ENCODE data around the gene MASP2. TPM values are rescaled to one million over a fixed set of nuclear protein-coding genes. Genes with fewer than 3 reads are reported as not detected.

MASP2 gene
- total RNA-seq, 1 donor from 2014 or later, result not detected

DNA sequence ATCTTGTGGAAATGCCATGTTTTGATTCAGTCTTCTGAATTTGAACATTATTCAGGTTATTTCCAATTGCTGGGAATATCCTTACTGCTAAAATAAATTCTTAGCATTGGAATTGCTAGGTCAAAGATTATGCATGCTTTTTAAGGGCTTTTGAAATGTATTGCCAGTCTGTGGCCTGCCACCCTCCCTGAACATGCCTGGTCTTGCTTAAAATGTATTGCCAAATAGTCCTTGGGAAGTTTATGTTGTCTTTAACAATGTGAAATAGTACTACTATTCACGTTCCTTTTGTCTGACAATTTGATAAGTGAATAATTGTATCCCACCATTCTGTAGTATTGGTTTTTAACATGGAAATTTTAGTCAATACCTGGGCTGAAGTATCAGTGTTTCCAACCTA, 21.0 kb downstream of the MASP2 start:
- no peaks in the 10 kb centered on the region for H3K27me3 Mint-ChIP-seq
- intact Hi-C loops (cut with micrococcal nuclease), result no loop called here
- no peaks in the 10 kb centered on the region for H3K9me3 Mint-ChIP-seq
- no peak for TF ChIP-seq CTCF (IDR thresholded peaks at IDR 0.05)
- no peak overlapping the region for H3K27ac Mint-ChIP-seq
- H3K4me1 Mint-ChIP-seq, result peaks cover 9% of the 10 kb centered on the region
- ChIA-PET POLR2A (no interaction called here), CTCF (no interaction called here)
- H3K4me3 Mint-ChIP-seq, result no peak overlapping the region
- H3K36me3 Mint-ChIP-seq (ENCODE audit: low read depth), result peaks cover 77% of the 10 kb centered on the region
- no peak for ATAC-seq (ENCODE audit: low read depth)
- no peak for DNase-seq

DNA sequence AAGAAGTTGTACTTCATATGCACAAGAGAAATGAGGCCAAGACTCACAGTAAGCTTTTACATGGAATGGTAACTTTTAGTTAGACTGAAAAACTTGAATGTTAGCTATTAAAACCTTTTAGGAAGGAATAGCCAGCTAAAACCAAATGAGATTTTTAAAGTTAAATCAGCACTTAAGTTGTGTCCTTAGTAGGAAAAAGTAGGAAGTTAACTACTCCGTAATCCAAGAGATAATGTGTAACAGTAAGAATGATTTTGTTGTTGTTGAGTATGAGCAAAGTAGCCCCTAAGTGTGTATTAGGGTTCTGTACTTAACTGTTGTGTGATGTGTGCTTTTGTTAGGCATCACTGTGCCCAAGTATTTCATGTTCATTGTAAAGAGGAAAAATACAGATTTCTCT, 21.4 kb downstream of the MASP2 start:
- no peaks in the 10 kb centered on the region for H3K27me3 Mint-ChIP-seq
- no peaks in the 10 kb centered on the region for H3K9me3 Mint-ChIP-seq
- peaks cover 81% of the 10 kb centered on the region for H3K36me3 Mint-ChIP-seq (ENCODE audit: low read depth)
- no peak overlapping the region for H3K4me3 Mint-ChIP-seq
- DNase-seq (no peak), ATAC-seq (ENCODE audit: low read depth) (no peak)
- H3K27ac Mint-ChIP-seq, result no peak overlapping the region
- CTCF ChIA-PET, result no interaction called here
- H3K4me1 Mint-ChIP-seq, result peaks cover 9% of the 10 kb centered on the region
- no peak for TF ChIP-seq CTCF (IDR thresholded peaks at IDR 0.05)
- intact Hi-C loops (cut with micrococcal nuclease), result no loop called here
- POLR2A ChIA-PET, result no interaction called here

- no peaks in the 10 kb centered on the region for H3K27me3 Mint-ChIP-seq
- CTCF ChIA-PET, result no interaction called here
- H3K27ac Mint-ChIP-seq, result no peak overlapping the region
- POLR2A ChIA-PET, result interaction anchor here (0.5 kb wide), 1 partner anchor 1300 kb away, joined by 3 read pairs; no protein-coding TSS in a partner anchor
- H3K9me3 Mint-ChIP-seq, result no peaks in the 10 kb centered on the region
- H3K4me3 Mint-ChIP-seq, result no peak overlapping the region
- DNase-seq, result no peak
- peaks cover 80% of the 10 kb centered on the region for H3K36me3 Mint-ChIP-seq (ENCODE audit: low read depth)
- intact Hi-C loops (cut with micrococcal nuclease), result no loop called here
- ATAC-seq (ENCODE audit: low read depth), result no peak
- no peak for TF ChIP-seq CTCF (IDR thresholded peaks at IDR 0.05)
- peaks cover 9% of the 10 kb centered on the region for H3K4me1 Mint-ChIP-seq
Observed at GRCh38 chr1:11024874-11025203, 22.2 kb downstream of the MASP2 start.

DNA sequence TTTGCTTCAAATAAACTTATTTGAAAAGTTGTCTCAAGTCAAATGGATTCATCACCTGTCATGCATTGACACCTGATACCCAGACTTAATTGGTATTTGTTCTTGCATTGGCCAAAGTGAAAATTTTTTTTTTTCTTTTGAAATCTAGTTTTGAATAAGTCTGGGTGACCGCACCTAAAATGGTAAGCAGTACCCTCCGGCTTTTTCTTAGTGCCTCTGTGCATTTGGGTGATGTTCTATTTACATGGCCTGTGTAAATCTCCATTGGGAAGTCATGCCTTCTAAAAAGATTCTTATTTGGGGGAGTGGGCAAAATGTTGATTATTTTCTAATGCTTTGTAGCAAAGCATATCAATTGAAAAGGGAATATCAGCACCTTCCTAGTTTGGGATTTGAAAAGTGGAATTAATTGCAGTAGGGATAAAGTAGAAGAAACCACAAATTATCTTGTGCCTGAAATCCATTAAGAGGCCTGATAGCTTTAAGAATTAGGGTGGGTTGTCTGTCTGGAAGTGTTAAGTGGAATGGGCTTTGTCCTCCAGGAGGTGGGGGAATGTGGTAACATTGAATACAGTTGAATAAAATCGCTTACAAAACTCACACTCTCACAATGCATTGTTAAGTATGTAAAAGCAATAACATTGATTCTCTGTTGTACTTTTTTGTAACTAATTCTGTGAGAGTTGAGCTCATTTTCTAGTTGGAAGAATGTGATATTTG, 22.7 kb downstream of the MASP2 start:
- intact Hi-C loops (cut with micrococcal nuclease), result no loop called here
- H3K4me3 Mint-ChIP-seq, result no peak overlapping the region
- POLR2A ChIA-PET, result interaction anchor here (0.5 kb wide), 1 partner anchor 1301 kb away, joined by 3 read pairs; no protein-coding TSS in a partner anchor

GRCh38 chr1:11023201-11023600, 23.8 kb downstream of the MASP2 start:
- POLR2A ChIA-PET, result interaction anchor here (0.6 kb wide), 1 partner anchor 38 kb away, joined by 3 read pairs; no protein-coding TSS in a partner anchor
- ATAC-seq (ENCODE audit: low read depth) (no peak), DNase-seq (no peak)
- intact Hi-C loops (cut with micrococcal nuclease), result no loop called here
- CTCF ChIA-PET, result interaction anchor here (0.5 kb wide), 1 partner anchor 589 kb away, joined by 3 read pairs; no protein-coding TSS in a partner anchor
- peaks cover 92% of the 10 kb centered on the region for H3K36me3 Mint-ChIP-seq (ENCODE audit: low read depth)
- peaks cover 14% of the 10 kb centered on the region for H3K4me1 Mint-ChIP-seq
- no peak for TF ChIP-seq CTCF (IDR thresholded peaks at IDR 0.05)
- no peaks in the 10 kb centered on the region for H3K27me3 Mint-ChIP-seq
- no peak overlapping the region for H3K4me3 Mint-ChIP-seq
- no peaks in the 10 kb centered on the region for H3K9me3 Mint-ChIP-seq
- H3K27ac Mint-ChIP-seq, result no peak overlapping the region

More for the DNA sequence above, 22.7 kb downstream of the MASP2 start:
- Mint-ChIP-seq H3K4me1 (peaks cover 9% of the 10 kb centered on the region), H3K9me3 (no peaks in the 10 kb centered on the region), H3K27me3 (no peaks in the 10 kb centered on the region), H3K36me3 (ENCODE audit: low read depth) (peaks cover 82% of the 10 kb centered on the region), H3K27ac (no peak overlapping the region)
- ATAC-seq (ENCODE audit: low read depth), result no peak
- CTCF ChIA-PET, result no interaction called here
- no peak for TF ChIP-seq CTCF (IDR thresholded peaks at IDR 0.05)
- no peak for DNase-seq

Measured in activated B cell treated with CpG ODN at 0.5 μM for 24 hours (primary cell).